NAMALWA (cell line): Measurements from ENCODE around the gene RNLS.
"Not testable (repeated sequence)": the region's sequence is repeated elsewhere in the genome, so short reads cannot be mapped to it uniquely, and the experiment has no call there.

Experiments
- DNase-seq: peaks from one replicate; pipeline ENCODE4 v3.0.0-alpha.2; 2015; ENCODE audit warnings: low spot score

RNLS gene

DNA sequence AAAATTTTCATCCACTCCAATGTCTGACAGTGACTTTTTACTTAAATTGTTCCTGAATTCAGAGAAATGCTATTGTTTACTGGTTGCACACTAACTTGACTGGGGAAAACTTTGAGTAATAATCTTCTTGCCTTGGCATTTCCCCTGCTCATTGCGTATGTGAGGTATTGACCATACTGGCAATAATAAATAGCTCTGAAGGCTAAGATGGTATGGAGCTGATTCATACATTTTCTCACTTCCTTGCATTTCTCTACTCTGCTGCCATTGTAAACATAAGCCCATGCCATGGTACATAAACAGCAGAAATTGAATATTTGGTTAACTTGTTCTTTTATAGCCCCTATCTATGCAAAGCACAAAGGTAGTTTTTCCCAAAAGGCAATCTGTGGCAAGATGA is 290.0 kb downstream of the RNLS start:
- no peak for DNase-seq

DNA sequence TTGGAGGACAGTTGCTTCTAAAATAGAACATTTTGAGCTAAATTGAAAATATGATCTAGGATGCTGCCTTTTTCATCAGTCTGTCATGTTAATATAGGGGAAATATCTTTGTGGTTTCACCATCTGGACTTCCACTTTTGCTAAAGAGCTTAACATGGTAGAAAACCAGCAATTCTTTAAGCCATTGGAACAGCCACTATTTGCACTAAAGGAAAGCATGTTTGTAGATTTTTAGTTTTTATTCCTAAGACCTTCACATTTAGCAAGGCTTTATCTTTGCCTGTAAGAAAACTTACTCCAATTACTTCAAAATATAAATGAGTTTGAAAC is 291.0 kb downstream of the RNLS start:
- DNase-seq = peak; percentile 28

GRCh38 chr10:88291289-88292184 is 291.6 kb downstream of the RNLS start:
- DNase-seq = no peak

GRCh38 chr10:88289342-88289741 is 293.8 kb downstream of the RNLS start:
- DNase-seq = no peak

GRCh38 chr10:88288320-88289059 is 294.6 kb downstream of the RNLS start:
- DNase-seq = no peak

- no peak for DNase-seq
These were observed 297.1 kb downstream of the RNLS start for GRCh38 chr10:88286030-88286429.

DNA sequence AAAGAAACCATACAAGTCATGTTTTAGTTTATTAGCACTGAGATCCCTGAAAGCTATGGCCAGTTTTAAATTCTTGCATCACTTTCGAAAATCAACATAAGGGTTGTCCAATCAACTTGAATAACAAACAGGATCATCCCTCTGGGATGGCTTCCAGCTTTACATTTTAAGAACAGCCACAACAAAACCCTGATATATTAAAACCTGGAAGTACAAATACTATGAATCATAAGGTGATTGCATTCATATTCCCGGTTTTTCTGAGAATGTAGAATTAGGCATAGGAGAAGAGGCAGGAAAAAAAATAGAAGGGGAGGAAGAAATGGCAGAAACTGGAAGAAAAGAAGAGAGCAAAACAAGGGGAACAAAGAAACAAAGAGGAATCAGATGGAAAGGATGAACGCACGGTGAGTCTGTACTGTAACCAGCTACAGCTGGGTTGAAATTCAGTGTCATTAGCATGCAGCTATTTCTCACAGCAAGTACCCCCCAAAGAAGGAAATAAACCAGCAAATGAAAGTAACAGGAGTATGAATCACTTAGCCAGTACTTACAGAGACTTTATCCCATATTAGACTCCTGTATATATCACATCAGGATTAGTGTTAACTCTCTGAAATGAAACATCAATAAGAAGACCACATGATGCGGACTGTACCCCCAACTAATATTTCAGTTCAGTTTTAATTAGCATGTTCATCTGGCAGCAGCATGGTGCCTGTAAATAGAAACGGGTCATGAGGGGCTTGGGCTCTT is 301.3 kb downstream of the RNLS start:
- DNase-seq = peak; percentile 42

DNA sequence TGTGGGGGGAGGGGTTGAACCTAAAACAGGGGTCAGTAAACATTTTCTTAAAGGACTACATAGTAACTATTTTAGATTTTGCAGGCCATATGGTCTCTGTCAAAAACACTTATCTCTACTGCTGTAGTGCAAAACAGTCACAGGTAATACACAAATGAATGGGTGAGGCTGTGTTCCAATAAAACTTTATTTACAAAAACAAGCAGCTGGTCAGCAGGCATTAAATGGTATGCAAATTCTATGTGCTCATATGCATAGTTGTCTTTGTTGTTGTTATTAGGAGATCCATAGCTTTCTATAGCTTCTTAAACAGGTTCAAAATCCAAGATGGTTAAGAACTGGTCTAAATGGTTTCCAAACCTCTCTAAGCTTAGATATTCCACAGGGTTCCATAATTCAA is 302.6 kb downstream of the RNLS start:
- peak; percentile 27 for DNase-seq

GRCh38 chr10:88278912-88279311 is 304.2 kb downstream of the RNLS start:
- no peak for DNase-seq

- DNase-seq = not testable (repeated sequence)
These were observed 306.2 kb downstream of the RNLS start for GRCh38 chr10:88276945-88277344.

GRCh38 chr10:88274286-88274685 is 308.8 kb downstream of the RNLS start:
- DNase-seq = no peak

DNA sequence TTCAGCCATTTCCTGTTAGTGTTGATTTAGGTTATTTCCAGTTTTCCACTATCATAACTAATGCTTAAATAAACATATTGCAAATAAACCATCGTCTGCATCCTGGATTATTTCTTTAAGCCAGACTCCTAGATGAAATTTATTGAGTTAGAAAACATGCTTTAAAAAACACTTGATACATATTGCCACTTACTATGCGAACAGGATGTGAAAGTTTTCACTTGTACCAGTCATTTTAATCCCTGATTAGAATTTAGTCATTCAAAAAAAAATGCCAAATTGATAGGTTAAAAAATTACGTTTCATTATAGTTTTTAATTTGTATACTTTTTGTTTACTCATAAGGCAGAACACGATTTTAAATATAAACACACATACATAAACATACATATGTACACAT is 309.6 kb downstream of the RNLS start:
- DNase-seq = no peak

DNA sequence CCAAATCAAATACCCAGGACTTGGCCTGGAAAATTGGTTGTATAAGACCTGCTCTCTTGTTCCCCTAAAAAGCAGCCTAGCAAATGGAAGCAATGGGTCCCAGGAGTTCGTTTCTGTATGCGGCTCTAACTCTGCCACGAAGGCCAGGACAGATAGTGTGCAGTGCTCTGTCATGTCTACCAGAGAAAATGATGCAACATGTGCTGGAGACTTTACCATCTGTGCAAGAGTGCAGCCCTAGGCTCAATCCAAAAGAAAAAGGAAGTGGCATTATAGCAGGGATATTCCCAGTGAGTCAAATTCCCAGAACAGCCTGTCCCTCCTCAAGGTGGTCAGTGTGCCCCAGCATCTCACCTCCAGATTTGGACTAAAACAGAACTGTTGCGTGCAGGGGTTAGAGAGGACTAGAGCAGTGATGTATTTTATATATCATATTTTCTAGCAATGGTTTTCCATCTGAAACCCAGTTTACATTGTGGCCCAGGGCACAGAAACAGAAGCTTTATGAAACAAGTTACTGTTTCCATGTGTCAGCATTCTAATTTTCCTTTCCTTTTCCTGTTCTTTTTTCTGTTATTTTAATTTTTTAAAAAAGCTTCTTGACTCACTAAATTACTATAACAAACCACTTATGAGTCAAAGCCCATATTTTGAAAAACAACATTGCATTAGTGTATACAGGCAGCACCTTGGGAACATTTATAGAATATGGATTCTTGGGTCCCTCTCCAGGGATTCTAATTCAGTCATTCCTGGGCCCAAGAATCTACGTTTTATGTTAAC is 311.2 kb downstream of the RNLS start:
- no peak for DNase-seq

GRCh38 chr10:88270871-88271713 is 312.0 kb downstream of the RNLS start:
- DNase-seq = peak; percentile 14

GRCh38 chr10:88270061-88270808 is 312.9 kb downstream of the RNLS start:
- no peak for DNase-seq

DNA sequence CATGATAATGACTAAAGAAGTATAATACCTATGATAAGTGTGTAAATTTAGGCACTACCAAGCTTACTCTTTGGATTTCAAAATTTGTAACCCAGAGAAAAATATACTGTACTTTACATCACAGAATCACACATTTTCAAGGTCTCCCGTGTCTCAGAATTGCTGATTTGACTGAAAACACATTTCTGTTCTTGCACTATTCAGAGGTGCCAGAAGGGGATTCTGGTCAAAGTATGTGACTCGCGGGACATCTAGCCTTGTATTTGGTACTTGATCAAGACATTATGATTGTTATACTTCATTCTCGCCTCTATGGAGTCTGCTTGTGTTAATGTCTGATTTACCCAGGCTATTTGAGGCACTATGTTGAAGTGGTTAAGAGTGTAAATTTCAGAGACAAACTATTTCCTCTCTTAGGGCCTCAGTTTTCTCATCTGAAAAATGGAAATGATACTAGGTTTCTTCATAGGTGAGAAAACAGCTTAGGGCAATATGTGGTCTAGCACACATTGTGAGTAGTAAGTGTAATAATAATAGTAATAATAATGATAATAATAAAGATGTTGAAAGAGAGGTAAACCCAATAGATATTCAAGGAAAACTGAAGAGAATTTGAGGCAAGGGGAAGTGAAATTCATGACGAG is 320.4 kb downstream of the RNLS start:
- peak; percentile 44 for DNase-seq

GRCh38 chr10:88261152-88261551 is 322.0 kb downstream of the RNLS start:
- DNase-seq = no peak

DNA sequence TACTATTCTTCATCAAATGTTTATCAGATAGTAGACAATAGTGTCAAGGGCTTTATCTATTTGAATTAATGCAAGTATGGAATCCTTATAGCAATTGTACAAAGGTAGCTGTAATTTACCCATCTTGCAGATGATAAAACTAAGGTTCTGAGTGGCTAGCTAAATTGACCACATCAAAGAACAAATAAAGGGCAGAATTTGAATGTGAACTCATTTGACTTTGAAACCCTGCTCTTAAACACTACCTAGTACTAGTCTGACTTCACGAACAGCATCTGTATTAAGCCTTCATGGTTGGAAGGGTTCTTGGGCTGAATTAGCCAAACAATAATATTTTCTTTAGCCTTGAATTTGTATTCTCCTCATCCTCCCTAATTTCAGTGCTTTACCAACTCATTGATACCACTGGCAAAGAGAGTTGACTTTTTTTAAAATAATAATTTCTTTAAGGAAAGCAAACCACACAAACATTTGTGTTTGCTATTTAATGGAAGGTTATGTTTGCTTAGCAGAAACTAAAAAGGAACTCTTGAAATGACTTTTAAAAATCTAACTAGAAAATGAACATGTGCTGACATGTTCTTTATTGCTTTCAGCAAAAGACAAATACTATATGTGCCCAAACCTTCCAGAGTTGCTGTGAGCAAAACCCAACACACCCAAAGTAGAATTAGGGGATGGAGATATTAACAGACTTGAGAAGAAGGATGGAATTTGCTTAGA is 322.6 kb downstream of the RNLS start:
- DNase-seq = peak; percentile 26

- no peak for DNase-seq
These were observed 323.7 kb downstream of the RNLS start for GRCh38 chr10:88259381-88259780.
